HEK293 (cell line): ENCODE results near the gene BTBD6.

Source experiments
- GLI2 ChIP-seq: fragments of 450-650 bp; formaldehyde crosslinking; IDR thresholded peaks from 2 replicates; pipeline ENCODE4; 2017; ENCODE audit warnings: missing biosample characterization, missing genetic modification characterization, low read depth, borderline replicate concordance
- KLF17 ChIP-seq: fragments of 450-650 bp; formaldehyde crosslinking; IDR thresholded peaks from 2 replicates; pipeline ENCODE4 v1.5.1; 2016; ENCODE audit warnings: missing biosample characterization, missing genetic modification characterization
- KLF7 ChIP-seq: fragments of 450-650 bp; formaldehyde crosslinking; IDR thresholded peaks from 2 replicates; pipeline ENCODE4 v1.5.1; 2016; ENCODE audit warnings: missing biosample characterization, missing genetic modification characterization, borderline replicate concordance
- PATZ1 ChIP-seq: fragments of 450-650 bp; formaldehyde crosslinking; IDR thresholded peaks from 2 replicates; pipeline ENCODE4 v1.5.1; 2016; ENCODE audit warnings: missing biosample characterization, missing genetic modification characterization
- SCRT2 ChIP-seq: fragments of 450-650 bp; formaldehyde crosslinking; IDR thresholded peaks from 2 replicates; pipeline ENCODE4 v1.5.1; 2016; ENCODE audit warnings: missing biosample characterization, missing genetic modification characterization
- SETDB1 ChIP-seq: IDR thresholded peaks from one replicate; pipeline ENCODE4 v1.6.1; 2017; ENCODE audit warnings: mild to moderate bottlenecking, low read length, moderate library complexity, mixed read lengths; ENCODE audit not compliant: insufficient read length
- TRIM28 ChIP-seq: IDR thresholded peaks from 2 replicates; pipeline ENCODE4 v1.6.1; 2011; ENCODE audit warnings: low read length, control low read depth, borderline replicate concordance
- ZBTB11 ChIP-seq: fragments of 450-650 bp; formaldehyde crosslinking; conservative IDR thresholded peaks from 2 replicates; pipeline ENCODE4 v1.5.1; 2016; ENCODE audit warnings: low read depth, missing biosample characterization, missing genetic modification characterization
- ZBTB17 ChIP-seq: fragments of 450-650 bp; formaldehyde crosslinking; IDR thresholded peaks from 2 replicates; pipeline ENCODE4 v1.5.1; 2016; ENCODE audit warnings: missing biosample characterization, missing genetic modification characterization
- ZBTB8A ChIP-seq: fragments of 450-650 bp; formaldehyde crosslinking; IDR thresholded peaks from 2 replicates; pipeline ENCODE4 v1.5.1; 2016; ENCODE audit warnings: missing biosample characterization, missing genetic modification characterization
- ZFP3 ChIP-seq: fragments of 450-650 bp; formaldehyde crosslinking; IDR thresholded peaks from 2 replicates; pipeline ENCODE4 v1.5.1; 2016; ENCODE audit warnings: low read depth, missing biosample characterization, missing genetic modification characterization
- ZNF114 ChIP-seq: fragments of 450-650 bp; formaldehyde crosslinking; IDR thresholded peaks from 2 replicates; pipeline ENCODE4 v1.5.0; 2017; ENCODE audit warnings: missing biosample characterization, missing genetic modification characterization
- ZNF133 ChIP-seq: fragments of 450-650 bp; formaldehyde crosslinking; IDR thresholded peaks from 2 replicates; pipeline ENCODE4 v1.5.1; 2016; ENCODE audit warnings: missing biosample characterization, missing genetic modification characterization
- ZNF391 ChIP-seq: fragments of 450-650 bp; formaldehyde crosslinking; IDR thresholded peaks from 2 replicates; pipeline ENCODE4 v1.5.1; 2016; ENCODE audit warnings: low read depth, missing biosample characterization, missing genetic modification characterization, borderline replicate concordance
- ZNF501 ChIP-seq: fragments of 450-650 bp; formaldehyde crosslinking; IDR thresholded peaks from 2 replicates; pipeline ENCODE4 v1.5.1; 2016; ENCODE audit warnings: missing biosample characterization, missing genetic modification characterization
- ZNF529 ChIP-seq: fragments of 450-650 bp; formaldehyde crosslinking; IDR thresholded peaks from 2 replicates; pipeline ENCODE4 v1.5.1; 2017; ENCODE audit warnings: missing genetic modification characterization, missing biosample characterization; ENCODE audit not compliant: insufficient replicate concordance
- ZNF560 ChIP-seq: fragments of 450-650 bp; formaldehyde crosslinking; IDR thresholded peaks from 2 replicates; pipeline ENCODE4 v1.5.1; 2017; ENCODE audit warnings: missing biosample characterization, missing genetic modification characterization, borderline replicate concordance
- ZNF660 ChIP-seq: fragments of 450-650 bp; IDR thresholded peaks from 2 replicates; pipeline ENCODE4 v1.5.1; 2018; ENCODE audit warnings: missing biosample characterization, mild to moderate bottlenecking, missing genetic modification characterization
- ZNF785 ChIP-seq: fragments of 450-650 bp; formaldehyde crosslinking; IDR thresholded peaks from 2 replicates; pipeline ENCODE4 v1.5.1; 2016; ENCODE audit warnings: missing biosample characterization, missing genetic modification characterization
- ZNF830 ChIP-seq: fragments of 450-650 bp; IDR thresholded peaks from 2 replicates; pipeline ENCODE4 v1.5.0; 2018; ENCODE audit warnings: missing biosample characterization, missing genetic modification characterization, low read depth, mild to moderate bottlenecking, moderate library complexity
- ZXDB ChIP-seq: fragments of 450-650 bp; formaldehyde crosslinking; IDR thresholded peaks from 2 replicates; pipeline ENCODE4 v1.5.1; 2016; ENCODE audit warnings: missing biosample characterization, missing genetic modification characterization
- TF ChIP-seq, protein P1 (sequence below): fragments of 450-650 bp; formaldehyde crosslinking; IDR thresholded peaks from 2 replicates; pipeline ENCODE4; 2016; ENCODE audit warnings: missing biosample characterization, missing genetic modification characterization
- TF ChIP-seq, protein P2 (sequence below): fragments of 450-650 bp; formaldehyde crosslinking; IDR thresholded peaks from 2 replicates; pipeline ENCODE4 v1.5.1; 2016; ENCODE audit warnings: missing biosample characterization, missing genetic modification characterization

BTBD6 gene

DNA sequence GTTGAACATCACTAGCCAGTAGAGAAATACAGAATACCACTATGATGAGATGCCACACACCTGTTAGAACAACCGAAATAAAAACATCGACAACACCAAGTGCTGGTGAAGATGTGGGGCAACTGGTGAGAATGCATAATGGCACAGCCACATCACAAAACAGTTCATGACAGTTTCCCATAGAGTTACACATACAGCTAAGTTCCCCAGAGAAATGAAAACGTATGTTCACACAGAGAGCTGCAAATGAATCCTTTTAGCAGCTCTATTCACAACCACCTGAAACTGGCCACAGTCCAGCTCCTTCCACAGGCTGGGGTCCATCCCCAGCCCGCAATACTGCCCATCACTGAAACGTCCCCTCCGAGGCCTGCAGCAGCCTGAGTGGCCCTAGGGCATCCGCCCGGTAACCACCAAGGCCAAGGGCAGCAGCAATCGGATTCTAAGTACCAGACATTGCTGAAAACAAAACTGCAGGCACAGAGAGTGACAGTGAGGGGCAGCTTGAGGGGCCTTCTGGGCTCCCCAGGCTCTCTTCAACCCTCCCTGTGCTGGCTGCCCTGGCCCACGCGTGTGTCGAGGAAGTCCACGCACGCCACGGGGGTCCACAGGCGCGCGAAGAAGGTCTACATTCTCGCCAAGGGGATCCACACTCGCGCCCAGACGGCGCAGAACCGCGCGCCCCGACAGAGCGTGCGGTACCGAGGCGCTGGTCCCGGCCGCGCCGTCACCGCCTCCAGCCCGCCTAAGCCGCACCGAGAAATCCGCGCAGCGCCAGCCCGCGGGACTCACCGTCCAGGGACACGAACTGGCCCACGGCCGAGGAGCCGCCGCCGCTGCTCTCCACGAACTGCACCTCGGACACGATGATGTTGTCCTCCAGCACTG, 51.6 kb downstream of the BTBD6 start (continued):
- no peak for TF ChIP-seq PATZ1 (tag by site-specific recombination)
- TF ChIP-seq, protein P1, sequence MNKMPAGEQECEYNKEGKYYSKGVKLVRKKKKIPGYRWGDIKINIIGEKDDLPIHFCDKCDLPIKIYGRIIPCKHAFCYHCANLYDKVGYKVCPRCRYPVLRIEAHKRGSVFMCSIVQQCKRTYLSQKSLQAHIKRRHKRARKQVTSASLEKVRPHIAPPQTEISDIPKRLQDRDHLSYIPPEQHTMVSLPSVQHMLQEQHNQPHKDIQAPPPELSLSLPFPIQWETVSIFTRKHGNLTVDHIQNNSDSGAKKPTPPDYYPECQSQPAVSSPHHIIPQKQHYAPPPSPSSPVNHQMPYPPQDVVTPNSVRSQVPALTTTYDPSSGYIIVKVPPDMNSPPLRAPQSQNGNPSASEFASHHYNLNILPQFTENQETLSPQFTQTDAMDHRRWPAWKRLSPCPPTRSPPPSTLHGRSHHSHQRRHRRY (tag by site-specific recombination), result no peak
- TF ChIP-seq GLI2, result no peak
- no peak for TF ChIP-seq ZNF830
- TF ChIP-seq SCRT2 (tag by site-specific recombination), result peak; percentile 95
- no peak for TF ChIP-seq ZNF560 (tag by site-specific recombination)
- no peak for TF ChIP-seq KLF7 (tag by site-specific recombination)
- TF ChIP-seq ZNF529 (tag by site-specific recombination), result no peak
- 0 out of 2 replicates have a peak, but pooled peaks have one; percentile 42 for TF ChIP-seq ZBTB8A (tag by site-specific recombination)
- TF ChIP-seq ZNF391, result no peak
- no peak for TF ChIP-seq ZNF114
- TF ChIP-seq ZNF133 (tag by site-specific recombination), result no peak
- TF ChIP-seq SETDB1, result peak; percentile 32
- no peak for TF ChIP-seq ZNF660 (tag by site-specific recombination)
- no peak for TF ChIP-seq ZBTB17 (tag by site-specific recombination)
- TF ChIP-seq KLF17 (tag by site-specific recombination), result no peak
- TF ChIP-seq ZBTB11 (tag by site-specific recombination), result no peak
- TF ChIP-seq TRIM28, result peak; percentile 64; the same call in 1 of the 2 replicates
- peak; percentile 56; the same call in 1 of the 2 replicates for TF ChIP-seq ZNF785 (tag by site-specific recombination)
- peak; percentile 23; the same call in 1 of the 2 replicates for TF ChIP-seq ZXDB (tag by site-specific recombination)
- TF ChIP-seq, protein P2, sequence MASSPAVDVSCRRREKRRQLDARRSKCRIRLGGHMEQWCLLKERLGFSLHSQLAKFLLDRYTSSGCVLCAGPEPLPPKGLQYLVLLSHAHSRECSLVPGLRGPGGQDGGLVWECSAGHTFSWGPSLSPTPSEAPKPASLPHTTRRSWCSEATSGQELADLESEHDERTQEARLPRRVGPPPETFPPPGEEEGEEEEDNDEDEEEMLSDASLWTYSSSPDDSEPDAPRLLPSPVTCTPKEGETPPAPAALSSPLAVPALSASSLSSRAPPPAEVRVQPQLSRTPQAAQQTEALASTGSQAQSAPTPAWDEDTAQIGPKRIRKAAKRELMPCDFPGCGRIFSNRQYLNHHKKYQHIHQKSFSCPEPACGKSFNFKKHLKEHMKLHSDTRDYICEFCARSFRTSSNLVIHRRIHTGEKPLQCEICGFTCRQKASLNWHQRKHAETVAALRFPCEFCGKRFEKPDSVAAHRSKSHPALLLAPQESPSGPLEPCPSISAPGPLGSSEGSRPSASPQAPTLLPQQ (tag by site-specific recombination), result peak; percentile 12; the same call in 1 of the 2 replicates
- no peak for TF ChIP-seq ZNF501 (tag by site-specific recombination)
- no peak for TF ChIP-seq ZFP3 (tag by site-specific recombination)
